ENCODE measurements around the gene HGF.

GRCh38 chr7:81665236-81665635 lies 104.6 kb downstream of the HGF start:
- TF ChIP-seq POLR2A (IDR thresholded peaks at IDR 0.05): no peak
- TF ChIP-seq, protein P1, sequence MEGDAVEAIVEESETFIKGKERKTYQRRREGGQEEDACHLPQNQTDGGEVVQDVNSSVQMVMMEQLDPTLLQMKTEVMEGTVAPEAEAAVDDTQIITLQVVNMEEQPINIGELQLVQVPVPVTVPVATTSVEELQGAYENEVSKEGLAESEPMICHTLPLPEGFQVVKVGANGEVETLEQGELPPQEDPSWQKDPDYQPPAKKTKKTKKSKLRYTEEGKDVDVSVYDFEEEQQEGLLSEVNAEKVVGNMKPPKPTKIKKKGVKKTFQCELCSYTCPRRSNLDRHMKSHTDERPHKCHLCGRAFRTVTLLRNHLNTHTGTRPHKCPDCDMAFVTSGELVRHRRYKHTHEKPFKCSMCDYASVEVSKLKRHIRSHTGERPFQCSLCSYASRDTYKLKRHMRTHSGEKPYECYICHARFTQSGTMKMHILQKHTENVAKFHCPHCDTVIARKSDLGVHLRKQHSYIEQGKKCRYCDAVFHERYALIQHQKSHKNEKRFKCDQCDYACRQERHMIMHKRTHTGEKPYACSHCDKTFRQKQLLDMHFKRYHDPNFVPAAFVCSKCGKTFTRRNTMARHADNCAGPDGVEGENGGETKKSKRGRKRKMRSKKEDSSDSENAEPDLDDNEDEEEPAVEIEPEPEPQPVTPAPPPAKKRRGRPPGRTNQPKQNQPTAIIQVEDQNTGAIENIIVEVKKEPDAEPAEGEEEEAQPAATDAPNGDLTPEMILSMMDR (IDR thresholded peaks at IDR 0.05): no peak

All from stomach (tissue), 4 donors.